ENCODE measurements around the gene SYAP1.
"Not testable (repeated sequence)": the region's sequence is repeated elsewhere in the genome, so short reads cannot be mapped to it uniquely, and the experiment has no call there.

Gene SYAP1

GRCh38 chrX:16725072-16725471, 5.7 kb downstream of the SYAP1 start:
- DNase-seq (ENCODE audit: low read depth): no peak

GRCh38 chrX:16726347-16726988, 7.1 kb downstream of the SYAP1 start:
- DNase-seq (ENCODE audit: low read depth): not testable (repeated sequence)

- no peak for DNase-seq (ENCODE audit: low read depth)
These were observed 8.2 kb downstream of the SYAP1 start for GRCh38 chrX:16727637-16728036.

DNA sequence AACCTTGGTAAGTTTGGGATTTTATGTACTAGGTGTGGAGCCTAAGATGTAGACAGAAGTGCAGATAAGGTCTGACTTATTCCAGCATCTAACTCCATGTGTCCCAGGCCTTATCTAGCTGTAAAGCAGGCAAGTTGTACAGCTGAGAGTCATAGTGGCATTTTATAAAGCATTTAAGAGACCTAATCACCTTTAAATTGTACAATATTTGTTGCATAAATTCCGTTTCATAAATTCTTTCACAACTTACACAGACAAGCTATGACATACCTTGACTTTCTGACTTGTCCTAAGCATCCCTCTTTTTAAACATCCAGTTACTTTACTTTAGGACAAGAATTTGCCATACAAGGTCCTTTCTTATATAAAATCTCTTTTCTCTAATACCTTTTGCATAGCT, 11.0 kb downstream of the SYAP1 start:
- DNase-seq (ENCODE audit: low read depth): no peak

DNA sequence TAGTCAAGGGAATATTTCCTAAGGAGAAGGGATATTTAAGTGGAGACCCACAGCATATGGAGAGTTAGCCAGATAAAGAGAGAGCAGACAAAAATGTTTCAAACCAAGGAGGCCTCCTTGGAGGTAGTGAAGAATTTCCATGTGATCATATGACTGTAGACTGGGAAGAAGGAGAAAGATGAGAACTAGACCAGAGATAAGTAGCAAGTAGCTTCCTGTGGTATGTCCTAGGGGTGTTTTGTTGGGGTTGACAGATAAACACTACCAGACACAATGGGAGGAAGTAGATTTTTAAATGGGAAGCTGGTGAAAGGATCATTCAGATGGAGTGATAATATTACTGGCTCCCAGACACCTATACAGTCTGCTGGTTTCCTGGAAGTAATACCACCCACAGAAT, 13.6 kb downstream of the SYAP1 start:
- DNase-seq (ENCODE audit: low read depth): no peak

GRCh38 chrX:16737024-16737423, 17.6 kb downstream of the SYAP1 start:
- DNase-seq (ENCODE audit: low read depth): no peak

DNA sequence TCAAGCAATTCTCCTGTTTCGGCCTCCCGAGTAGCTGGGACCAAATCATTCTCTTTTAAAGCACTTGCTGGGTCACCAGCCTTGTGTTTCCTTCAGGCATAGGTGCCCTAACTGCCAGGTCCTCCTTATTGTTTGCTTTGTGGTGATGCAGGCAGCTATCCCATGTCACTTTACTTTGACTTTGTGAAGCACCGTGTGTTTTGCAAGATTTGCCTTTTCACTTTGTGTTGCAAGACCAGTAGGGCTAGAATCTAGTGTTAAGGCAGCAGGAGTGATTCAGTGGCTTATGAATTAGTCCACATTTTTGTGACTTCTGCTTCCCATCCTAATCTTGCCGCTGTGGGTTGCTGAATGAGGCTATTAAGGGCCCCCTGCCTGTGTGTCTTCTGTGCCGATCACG, 20.2 kb downstream of the SYAP1 start:
- DNase-seq (ENCODE audit: low read depth): peak; percentile 59

DNA sequence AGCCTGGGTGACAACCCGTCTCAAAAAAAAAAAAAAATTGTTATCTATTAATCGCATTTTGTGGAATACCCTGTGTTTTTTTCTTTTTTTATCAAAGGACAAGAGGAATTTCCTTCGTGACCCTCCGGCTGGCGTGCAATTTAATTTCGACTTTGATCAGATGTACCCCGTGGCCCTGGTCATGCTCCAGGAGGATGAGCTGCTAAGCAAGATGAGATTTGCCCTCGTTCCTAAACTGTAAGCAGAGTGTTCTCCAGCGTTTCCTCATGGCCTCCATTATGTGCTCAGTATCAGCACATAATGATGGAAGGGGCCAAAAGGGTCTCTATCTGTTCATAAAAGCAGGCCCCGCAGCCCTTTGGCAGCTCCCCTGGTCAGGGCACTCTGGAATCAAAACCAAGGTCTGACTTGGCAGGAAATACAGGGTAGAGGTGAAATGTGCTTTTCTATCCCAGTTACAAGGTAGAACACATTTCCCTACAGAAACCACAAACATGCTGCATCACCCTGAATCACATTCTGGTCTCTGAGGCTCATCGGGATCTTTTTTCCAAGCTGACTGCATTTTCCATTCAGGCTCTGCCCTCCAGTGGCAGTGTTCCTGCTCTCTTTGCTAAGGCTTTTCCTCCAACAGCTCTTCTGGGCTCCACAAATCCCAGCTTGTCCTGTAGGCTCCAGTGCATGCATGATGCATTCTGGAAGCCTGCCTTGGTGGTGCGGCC, 24.4 kb downstream of the SYAP1 start:
- peak; percentile 86 for DNase-seq (ENCODE audit: low read depth)

GRCh38 chrX:16745102-16745501, 25.7 kb downstream of the SYAP1 start:
- no peak for DNase-seq (ENCODE audit: low read depth)

DNA sequence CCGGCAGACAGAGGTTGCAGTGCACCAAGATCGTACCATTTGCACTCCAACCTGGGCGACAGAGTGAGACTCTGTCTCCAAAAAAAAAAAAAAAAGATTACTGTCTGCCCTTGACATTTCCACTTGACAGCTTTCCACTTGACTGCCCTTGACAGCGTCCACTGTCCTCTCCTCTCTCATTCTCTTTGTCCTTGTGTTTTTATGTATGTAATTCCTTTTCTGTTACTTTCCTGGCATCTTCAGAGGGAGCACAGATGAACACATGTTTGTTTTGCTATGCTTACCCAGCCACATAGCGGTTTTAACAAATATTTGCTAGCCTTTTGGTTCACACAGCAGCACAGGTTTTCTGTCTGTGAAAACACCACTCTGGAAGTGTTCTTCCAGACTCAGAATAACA, 26.2 kb downstream of the SYAP1 start:
- no peak for DNase-seq (ENCODE audit: low read depth)

DNA sequence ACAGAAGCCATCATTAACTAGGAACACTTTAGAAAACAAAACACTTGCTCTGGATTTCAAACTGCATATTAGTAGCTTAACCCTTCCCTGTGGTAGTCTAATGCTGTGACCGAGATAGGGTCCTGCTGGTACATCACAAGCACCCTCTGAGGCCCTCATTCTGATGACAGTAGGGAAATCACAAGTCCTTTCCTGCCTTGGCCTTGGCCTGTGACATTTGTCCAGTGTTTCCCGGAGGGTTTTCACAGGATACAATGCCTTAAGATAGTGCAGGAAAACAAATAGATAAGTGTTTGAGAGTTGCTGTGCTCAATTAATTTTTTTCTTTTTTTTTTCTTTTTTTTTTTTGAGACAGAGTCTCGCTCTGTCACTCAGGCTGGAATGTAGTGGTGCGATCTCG, 29.0 kb downstream of the SYAP1 start:
- no peak for DNase-seq (ENCODE audit: low read depth)

DNA sequence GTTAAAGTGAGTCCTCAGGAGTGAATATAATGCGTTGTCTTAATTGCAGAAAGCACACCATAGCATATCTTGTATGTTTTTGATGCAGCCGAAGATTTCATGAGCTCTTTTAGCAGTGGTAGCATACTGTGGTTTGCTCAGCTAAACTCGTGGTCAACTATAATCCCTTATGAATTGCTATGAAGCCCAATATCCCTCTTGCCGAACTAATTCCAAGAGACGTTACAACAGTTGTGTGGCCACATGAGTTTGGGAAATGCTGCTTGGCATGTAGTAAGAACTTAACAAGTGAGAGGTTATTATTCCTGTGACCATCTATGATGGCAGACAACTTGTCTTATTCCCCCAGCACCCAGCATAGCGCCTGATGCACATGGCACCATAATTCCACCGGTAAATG, 30.7 kb downstream of the SYAP1 start:
- peak; percentile 35 for DNase-seq (ENCODE audit: low read depth)

DNA sequence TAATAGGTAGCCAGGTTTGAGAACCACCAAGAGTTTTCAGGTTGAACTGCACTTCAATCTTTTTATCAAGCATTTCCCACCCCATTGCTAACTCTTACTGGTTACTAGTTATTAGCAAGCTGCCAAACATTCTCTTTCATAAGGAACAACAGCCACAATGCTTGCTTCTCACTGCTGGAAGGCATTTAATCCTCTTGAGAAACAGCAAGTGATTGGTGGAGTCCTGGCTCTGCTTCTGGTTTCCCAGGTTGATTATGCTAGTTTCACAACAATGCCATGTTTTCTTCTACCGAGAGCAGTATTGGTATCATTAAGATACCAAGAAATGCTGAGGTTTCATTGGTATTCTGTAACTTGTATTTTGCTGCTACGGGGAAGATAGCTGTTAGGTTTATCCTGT, 34.6 kb downstream of the SYAP1 start:
- peak; percentile 34 for DNase-seq (ENCODE audit: low read depth)

- DNase-seq (ENCODE audit: low read depth): no peak
These were observed 37.3 kb downstream of the SYAP1 start for GRCh38 chrX:16756724-16757123.

- not testable (repeated sequence) for DNase-seq (ENCODE audit: low read depth)
These were observed 42.1 kb downstream of the SYAP1 start for GRCh38 chrX:16761500-16761899.

- no peak for DNase-seq (ENCODE audit: low read depth)
These were observed 43.2 kb downstream of the SYAP1 start for GRCh38 chrX:16762579-16762978.

GRCh38 chrX:16765594-16765993, 46.2 kb downstream of the SYAP1 start:
- DNase-seq (ENCODE audit: low read depth): no peak

GRCh38 chrX:16770970-16771482, 51.6 kb downstream of the SYAP1 start:
- DNase-seq (ENCODE audit: low read depth): no peak

- DNase-seq (ENCODE audit: low read depth): peak; percentile 89
These were observed 52.3 kb downstream of the SYAP1 start for GRCh38 chrX:16771483-16772398.

DNA sequence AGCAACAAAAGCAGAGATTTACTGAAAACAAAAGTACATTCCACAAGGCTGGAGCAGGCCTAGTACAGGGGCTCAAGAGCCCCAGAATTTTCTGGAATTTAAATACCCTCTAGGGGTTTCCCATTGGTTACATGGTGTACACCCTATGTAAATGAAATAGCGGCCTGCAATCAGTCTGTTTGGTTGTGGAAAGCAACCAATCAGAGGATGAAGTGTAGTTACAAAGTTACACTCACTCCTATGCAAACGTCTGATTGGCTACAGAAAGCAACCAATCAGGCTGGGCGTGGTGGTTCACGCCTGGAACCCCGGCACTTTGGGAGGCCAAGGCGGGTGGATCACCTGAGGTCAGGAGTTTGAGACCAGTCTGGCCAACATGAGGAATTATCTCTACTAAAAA, 53.0 kb downstream of the SYAP1 start:
- no peak for DNase-seq (ENCODE audit: low read depth)

GRCh38 chrX:16774746-16775145, 55.3 kb downstream of the SYAP1 start:
- no peak for DNase-seq (ENCODE audit: low read depth)

DNA sequence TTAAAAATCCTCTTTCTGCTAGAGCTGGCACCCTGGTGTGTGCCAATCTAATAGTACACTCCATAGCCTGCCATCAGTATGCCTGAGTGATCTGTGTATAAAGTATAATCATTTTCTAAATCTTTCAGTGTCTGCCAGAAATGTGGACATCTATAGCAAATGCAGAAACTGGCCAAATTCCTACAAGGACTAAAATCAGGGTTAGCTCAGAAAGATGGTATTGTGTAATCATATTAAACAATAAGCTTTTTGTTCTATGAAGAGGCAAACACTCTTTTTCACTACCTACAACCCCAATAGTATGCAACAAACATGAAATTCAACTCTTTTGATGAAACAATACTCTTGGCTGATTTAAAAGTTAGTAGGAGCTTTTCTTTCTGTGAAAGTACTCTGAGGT, 59.1 kb downstream of the SYAP1 start:
- peak; percentile 10 for DNase-seq (ENCODE audit: low read depth)

- DNase-seq (ENCODE audit: low read depth): no peak
These were observed 59.6 kb downstream of the SYAP1 start for GRCh38 chrX:16778993-16779392.
